ES-I3 (cell line): ENCODE data around the gene COL4A6.

Experiments used
- H3K36me3 ChIP-seq: 2 replicates; pipeline ENCODE4 v1.6.1; 2013; ENCODE audit warnings: mild to moderate bottlenecking, low read length, control low read depth, moderate library complexity; ENCODE audit not compliant: insufficient read depth
- H3K4me1 ChIP-seq: 2 replicates; pipeline ENCODE4 v1.6.1; 2013; ENCODE audit warnings: mild to moderate bottlenecking, control low read depth, low read length; ENCODE audit not compliant: insufficient read depth
- H3K9ac ChIP-seq: 2 replicates; pipeline ENCODE4 v1.6.1; 2013; ENCODE audit warnings: low read depth, mild to moderate bottlenecking, low read length, moderate library complexity
- H3K9me3 ChIP-seq: 2 replicates; pipeline ENCODE4 v1.6.1; 2013; ENCODE audit warnings: mild to moderate bottlenecking, low read length, moderate library complexity; ENCODE audit not compliant: control insufficient read depth, insufficient read depth

COL4A6 gene

DNA sequence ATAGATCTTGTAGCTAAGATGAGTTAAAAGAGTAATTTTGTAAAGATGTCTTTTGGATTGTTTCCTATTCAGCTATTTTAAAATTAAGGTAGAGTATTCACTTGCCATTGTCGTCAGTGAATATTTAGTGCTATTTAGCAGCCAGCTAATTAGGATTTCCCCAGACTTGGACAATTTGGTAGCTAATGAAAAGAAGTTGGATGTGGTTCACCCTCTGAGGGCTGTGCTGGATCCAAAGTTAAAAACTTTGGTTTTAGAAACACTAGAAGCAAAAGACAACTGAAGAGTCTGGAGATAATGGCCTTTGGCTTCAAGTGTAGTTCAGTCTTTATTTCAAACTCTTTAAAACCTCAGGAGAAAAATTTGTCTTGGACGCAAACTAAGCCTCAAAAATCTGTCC is 305.3 kb downstream of the COL4A6 start:
- H3K9ac ChIP-seq = no peak overlapping the region
- H3K4me1 ChIP-seq = peaks cover 7% of the 10 kb centered on the region
- H3K9me3 ChIP-seq = no peaks in the 10 kb centered on the region
- no peaks in the 10 kb centered on the region for H3K36me3 ChIP-seq

GRCh38 chrX:108132034-108132433 is 306.2 kb downstream of the COL4A6 start:
- Histone ChIP-seq H3K9me3 (no peaks in the 10 kb centered on the region), H3K9ac (no peak overlapping the region), H3K4me1 (peaks cover 11% of the 10 kb centered on the region), H3K36me3 (no peaks in the 10 kb centered on the region)

DNA sequence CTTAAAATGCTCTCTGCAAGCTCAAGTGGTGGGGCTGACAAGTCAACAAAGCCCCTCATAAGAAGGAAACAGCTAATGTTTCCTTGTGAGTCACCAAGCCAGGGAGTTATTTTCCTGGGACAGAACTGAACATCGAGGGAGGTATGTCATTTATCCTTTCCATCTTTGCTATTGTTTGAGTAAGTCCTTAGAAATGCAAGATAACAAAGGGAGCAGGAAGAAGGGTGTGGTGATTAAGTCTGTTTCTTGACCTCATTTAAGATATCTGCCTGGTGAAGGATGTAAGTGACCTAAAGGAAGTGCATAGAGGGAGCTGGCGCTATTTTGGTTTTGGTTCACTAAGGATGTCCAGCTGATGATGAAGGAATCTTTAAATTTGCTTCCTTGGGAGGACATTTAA is 306.8 kb downstream of the COL4A6 start:
- no peak overlapping the region for H3K9ac ChIP-seq
- peaks cover 16% of the 10 kb centered on the region for H3K4me1 ChIP-seq
- no peaks in the 10 kb centered on the region for H3K9me3 ChIP-seq
- H3K36me3 ChIP-seq = no peaks in the 10 kb centered on the region

GRCh38 chrX:108130889-108131288 is 307.3 kb downstream of the COL4A6 start:
- Histone ChIP-seq H3K9me3 (no peaks in the 10 kb centered on the region), H3K36me3 (no peaks in the 10 kb centered on the region), H3K9ac (no peak overlapping the region), H3K4me1 (peaks cover 22% of the 10 kb centered on the region)

DNA sequence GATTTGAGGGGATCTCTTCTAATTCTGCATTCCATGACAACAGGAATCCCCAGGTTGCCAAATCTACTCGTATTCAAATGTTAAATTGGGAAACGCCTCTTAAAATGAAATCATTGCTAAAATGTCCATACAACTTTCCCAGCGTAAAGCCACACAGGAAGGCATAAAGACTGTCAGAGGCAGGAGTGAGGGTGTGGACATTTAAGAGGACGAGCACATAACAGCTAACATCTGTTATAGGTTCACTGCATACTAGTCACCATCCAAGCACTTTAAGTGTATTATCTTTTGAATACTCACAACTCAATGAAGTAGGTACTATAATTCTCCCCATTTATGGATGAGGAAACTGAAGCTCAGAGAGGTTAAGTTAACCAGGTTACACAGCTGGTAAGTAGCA is 311.1 kb downstream of the COL4A6 start:
- no peaks in the 10 kb centered on the region for H3K9me3 ChIP-seq
- H3K9ac ChIP-seq = no peak overlapping the region
- peaks cover 31% of the 10 kb centered on the region for H3K4me1 ChIP-seq
- H3K36me3 ChIP-seq = no peaks in the 10 kb centered on the region

- H3K9ac ChIP-seq = no peak overlapping the region
- H3K4me1 ChIP-seq = peaks cover 31% of the 10 kb centered on the region
- no peaks in the 10 kb centered on the region for H3K36me3 ChIP-seq
- H3K9me3 ChIP-seq = no peaks in the 10 kb centered on the region
Observed at GRCh38 chrX:108126661-108127060, 311.6 kb downstream of the COL4A6 start.

DNA sequence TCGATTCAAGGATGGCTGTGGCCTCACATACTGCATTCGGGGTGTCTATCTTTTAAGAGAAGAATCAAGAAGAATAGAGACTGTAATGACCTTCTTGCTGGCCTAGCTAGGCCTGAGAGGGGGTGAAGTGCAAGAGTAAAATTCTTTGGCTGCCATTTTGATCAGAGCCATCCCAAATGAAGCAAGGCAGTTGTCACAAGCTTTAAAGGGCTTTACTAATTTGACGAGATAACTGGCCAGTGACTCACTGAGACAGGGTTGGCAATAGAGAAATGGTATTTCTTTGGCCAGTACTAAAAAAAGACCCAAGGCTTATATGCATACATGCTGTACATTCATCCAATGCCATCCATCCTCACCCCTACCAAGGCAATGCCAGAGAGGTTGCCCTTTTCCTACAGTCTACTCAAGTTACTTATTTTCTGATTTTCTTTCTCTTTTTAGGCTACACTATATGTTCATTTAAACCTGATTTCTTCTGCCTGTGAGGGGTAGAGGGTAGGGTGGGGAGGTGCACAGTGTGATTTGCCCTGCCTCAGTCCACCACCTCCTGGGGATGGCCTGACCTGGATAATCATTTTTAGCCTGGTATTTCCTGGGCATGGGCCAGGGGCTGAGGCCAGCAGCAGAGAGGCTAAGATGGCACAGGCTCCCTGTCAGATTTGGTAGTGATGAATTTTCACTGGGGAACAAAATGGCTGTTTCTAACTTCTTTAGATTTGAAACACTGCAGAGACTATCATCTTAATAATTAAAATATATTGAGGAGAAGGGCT is 314.4 kb downstream of the COL4A6 start:
- H3K4me1 ChIP-seq = peaks cover 25% of the 10 kb centered on the region
- no peaks in the 10 kb centered on the region for H3K9me3 ChIP-seq
- no peaks in the 10 kb centered on the region for H3K36me3 ChIP-seq
- H3K9ac ChIP-seq = no peak overlapping the region

GRCh38 chrX:108122748-108123147 is 315.5 kb downstream of the COL4A6 start:
- Histone ChIP-seq H3K4me1 (peaks cover 25% of the 10 kb centered on the region), H3K9me3 (no peaks in the 10 kb centered on the region), H3K9ac (no peak overlapping the region), H3K36me3 (no peaks in the 10 kb centered on the region)

DNA sequence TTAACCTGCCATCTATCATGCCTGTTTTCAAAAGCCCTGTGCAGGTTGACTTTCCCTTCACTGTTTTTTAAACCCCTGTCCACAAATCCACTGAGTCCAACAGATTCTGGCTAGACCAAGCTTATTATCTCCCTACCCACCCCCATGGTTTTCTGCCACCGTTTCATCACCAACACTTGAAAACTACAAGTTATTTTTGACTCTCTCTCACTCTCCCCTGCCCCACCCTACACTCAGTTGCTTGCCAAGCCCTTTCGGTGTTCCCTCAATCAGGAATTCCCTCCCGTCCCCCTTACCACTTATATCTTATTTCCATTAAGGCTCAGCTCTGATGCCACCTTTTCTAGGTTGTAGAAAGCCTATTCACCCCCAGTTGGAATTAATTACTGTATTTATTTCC is 316.9 kb downstream of the COL4A6 start:
- H3K9me3 ChIP-seq = no peaks in the 10 kb centered on the region
- H3K4me1 ChIP-seq = peaks cover 14% of the 10 kb centered on the region
- no peaks in the 10 kb centered on the region for H3K36me3 ChIP-seq
- H3K9ac ChIP-seq = no peak overlapping the region

GRCh38 chrX:108117988-108118387 is 320.2 kb downstream of the COL4A6 start:
- H3K9me3 ChIP-seq = no peaks in the 10 kb centered on the region
- no peak overlapping the region for H3K9ac ChIP-seq
- H3K4me1 ChIP-seq = peaks cover 8% of the 10 kb centered on the region
- H3K36me3 ChIP-seq = no peaks in the 10 kb centered on the region

DNA sequence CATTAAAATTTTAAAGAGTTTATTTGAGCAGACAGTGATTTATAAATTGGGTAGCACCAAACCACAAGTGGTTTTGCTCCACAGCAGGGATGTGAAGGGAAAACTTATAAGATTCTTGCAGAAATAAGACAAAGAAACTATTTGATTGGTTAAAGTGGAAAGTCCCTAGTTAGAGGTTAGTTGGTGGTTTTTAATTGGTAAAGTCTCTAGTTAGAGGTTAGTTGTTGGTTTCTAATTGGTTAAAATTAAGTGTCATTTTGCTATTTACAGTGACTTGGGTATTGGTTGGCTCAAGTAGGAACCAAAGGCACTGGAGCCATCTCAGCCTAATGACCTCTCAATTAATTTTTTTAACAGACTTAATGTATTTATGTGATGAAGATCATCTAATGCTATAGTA is 323.7 kb downstream of the COL4A6 start:
- no peaks in the 10 kb centered on the region for H3K9me3 ChIP-seq

More for the DNA sequence above, 323.7 kb downstream of the COL4A6 start:
- Histone ChIP-seq H3K9ac (no peak overlapping the region), H3K4me1 (no peaks in the 10 kb centered on the region), H3K36me3 (no peaks in the 10 kb centered on the region)
